Stimulated activated naive CD4-positive, alpha-beta T cell (primary cell): ENCODE results near the gene SNX8.
"Not testable (repeated sequence)": the region's sequence is repeated elsewhere in the genome, so short reads cannot be mapped to it uniquely, and the experiment has no call there.

Experiments used
- DNase-seq, 6 experiments: peaks; one replicate each; lab custom pipeline; 2025; lab: John Stamatoyannopoulos, UW

SNX8 gene, protein sequence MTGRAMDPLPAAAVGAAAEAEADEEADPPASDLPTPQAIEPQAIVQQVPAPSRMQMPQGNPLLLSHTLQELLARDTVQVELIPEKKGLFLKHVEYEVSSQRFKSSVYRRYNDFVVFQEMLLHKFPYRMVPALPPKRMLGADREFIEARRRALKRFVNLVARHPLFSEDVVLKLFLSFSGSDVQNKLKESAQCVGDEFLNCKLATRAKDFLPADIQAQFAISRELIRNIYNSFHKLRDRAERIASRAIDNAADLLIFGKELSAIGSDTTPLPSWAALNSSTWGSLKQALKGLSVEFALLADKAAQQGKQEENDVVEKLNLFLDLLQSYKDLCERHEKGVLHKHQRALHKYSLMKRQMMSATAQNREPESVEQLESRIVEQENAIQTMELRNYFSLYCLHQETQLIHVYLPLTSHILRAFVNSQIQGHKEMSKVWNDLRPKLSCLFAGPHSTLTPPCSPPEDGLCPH

DNA sequence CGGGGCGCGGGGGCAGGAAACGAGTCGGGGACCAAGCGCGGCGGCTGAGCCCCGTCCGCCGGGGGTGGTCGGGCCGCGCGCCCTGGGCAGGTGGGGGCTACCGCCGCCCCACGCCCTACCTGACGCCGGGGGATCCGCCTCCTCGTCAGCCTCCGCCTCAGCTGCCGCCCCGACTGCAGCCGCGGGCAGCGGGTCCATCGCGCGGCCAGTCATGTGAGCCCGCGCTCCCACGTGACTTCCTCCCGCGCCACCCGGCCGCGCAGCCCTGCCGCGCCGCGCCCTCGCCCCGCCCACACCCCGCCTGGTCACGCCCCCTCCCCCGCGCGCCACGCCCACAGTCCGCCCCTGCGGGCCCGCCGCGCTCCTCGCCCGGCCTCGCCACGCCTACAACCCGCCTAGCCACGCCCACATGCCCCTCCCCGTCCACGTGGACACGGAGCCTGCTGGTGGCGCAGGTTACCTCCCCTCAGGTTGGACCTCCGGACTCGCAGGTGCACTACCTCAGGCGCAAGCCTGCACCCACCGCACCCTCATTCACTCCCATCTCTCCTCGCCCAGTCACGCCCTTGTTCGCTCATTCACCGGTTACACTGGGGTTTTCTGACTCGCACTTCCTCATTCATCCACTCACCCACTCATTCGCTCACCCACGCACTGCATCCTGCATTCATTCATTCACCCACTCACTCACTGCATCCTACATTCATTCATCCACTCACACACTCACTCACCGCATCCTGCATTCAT, at the start of gene SNX8:
Gene SNX8 (minus strand): TSS at position 233 of the 747 bp plus-strand sequence. CDS start 20 bp downstream, at position 213.
- peak; percentile 93 to 99 (median 96) for DNase-seq

DNA sequence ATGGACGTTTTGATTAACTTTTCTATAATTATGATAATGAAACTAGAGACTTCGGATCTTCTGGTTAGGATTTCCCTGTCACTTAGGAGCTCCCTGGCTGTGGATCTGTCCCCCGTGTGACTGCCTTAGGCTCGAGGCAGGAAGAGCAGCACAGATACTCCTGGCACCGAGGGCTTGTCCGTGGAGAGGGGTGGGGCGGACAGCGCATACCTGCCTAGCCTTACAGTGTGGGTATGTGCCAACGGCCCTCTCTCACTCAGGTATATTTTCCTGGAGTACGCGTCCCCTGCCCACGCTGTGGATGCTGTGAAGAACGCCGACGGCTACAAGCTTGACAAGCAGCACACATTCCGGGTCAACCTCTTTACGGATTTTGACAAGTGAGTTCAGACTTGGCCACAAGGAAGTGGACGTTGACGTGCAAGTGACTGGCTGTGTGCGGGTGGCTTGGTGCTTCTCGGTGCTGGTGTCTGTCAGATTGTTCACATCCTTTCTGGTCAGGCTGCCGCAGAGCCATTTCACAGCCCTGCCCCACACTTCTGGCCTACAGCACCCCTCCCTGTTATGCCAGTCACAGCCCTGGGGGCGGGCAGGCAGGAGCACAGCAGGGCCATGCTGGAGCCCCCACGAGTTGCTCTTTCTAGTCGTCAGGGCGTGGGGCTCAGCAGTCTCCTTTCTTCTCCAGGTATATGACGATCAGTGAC, 48.3 kb upstream of the SNX8 start:
- no peak for DNase-seq

DNA sequence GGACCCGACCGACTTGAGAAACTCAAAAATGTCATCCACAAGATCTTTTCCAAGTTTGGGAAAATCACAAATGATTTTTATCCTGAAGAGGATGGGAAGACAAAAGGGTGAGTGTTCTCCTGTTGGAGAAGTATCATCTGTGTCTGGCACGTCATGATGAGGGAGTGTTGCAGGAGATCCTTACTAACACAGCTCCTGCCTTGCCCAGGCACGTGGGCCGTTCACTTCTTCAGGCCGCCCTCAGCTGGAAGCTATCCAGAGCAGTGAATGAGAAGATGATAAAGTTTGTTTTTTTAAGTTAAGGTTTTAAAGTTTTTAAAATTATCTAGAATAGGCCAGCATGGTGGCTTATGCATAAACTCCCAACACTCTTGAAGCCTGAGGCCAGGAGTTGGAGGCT, 46.6 kb upstream of the SNX8 start:
- no peak for DNase-seq

DNA sequence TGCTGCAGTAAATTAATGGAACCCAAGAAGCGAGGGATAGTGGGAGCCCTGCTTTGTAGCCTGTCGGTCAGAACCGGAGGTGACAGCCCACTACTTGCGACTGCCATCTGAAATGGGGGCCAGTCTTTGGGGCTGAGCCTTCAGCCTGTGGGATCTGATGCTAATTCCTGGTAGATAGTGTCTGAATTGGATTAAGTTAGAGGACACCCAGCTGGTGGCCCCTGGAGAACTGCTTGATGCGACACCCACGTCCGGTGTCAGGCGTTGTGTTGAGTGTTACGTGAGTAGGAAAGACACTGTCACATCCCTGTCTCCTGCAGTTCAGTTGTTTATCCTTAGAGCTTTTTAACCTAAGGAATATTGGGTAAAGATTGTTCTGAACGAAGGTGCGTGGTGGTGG, 45.4 kb upstream of the SNX8 start:
- DNase-seq: no peak

DNA sequence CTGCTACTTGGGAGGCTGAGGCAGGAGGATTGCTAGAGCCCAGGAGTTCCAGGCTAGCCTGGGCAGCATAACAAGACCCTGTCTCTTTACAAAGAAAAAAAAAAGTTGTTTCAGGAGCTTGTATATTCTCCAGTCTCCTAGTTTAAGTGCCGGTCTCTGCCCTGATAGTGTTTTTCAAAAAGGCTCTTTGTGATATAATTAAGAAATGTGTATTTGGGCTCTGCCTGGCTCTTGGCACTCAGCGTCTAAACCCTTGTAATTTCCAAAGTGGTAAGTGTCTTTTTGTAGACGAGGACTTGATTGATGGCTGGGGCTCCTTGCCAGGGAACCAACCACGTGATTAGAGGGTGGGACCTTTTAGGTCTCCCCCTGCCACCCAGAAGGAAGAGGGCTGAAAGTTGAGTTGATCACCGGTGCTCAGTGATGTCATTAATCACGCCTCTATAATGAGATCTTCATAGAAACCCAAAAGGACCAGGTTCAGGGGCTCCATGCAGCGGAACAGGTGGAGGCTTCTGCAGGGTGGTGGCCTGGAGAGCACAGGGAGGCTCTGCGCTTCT, 44.8 kb upstream of the SNX8 start:
- DNase-seq: no peak

DNA sequence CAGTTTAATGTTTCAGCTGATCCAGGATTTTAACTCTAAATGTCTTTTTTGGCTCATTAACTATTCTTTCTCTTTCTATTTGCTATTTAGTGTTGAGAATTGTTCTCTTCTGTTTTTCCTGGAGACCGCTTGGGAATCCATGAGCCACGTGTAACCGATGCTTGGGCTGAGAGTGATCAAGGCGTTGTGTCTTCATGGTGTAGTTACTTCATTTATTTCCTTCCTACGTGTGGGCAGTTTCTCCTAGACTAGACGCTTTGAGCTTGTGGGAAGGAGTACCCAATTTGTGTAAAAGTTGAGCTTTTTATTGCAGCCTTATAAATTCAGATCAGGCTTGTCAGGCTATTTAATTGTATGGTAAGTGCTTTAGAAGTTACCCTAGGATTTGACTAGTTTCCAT, 43.3 kb upstream of the SNX8 start:
- DNase-seq: no peak

DNA sequence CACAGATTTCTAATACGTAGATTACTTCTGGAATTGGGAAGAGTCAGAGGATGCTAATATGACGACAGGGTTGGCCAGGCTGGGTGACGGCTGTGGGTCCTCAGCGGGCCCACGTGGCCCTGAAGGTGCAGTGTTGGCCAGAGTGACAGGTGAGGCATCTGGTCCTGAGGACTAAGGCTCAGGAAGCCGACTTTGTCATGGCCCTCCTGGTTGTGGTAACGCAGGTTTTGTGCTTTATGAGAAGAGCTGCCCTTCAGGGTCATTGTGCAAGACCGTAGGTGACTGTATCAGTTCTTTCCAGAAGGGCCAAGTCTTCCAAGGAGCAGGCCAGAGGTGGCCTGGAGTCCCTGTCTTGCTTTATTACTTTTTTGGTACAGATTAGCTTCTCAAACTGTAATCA, 42.9 kb upstream of the SNX8 start:
- DNase-seq: no peak

DNA sequence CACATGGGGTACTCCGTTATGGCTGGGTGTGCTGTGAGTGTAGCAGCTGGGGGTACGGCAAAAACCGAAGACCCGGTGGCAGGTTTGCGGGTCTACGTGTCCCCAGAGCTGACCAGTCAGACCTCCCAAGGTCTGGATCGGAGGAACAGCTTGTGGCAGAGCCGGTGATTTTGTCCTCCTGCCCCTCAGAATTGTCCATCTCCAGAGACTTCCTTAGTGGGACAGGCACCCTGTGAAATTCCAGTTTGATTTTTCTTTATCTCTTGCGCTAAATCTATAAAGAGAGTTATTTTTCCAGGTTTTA, 41.4 kb upstream of the SNX8 start:
- no peak for DNase-seq

DNA sequence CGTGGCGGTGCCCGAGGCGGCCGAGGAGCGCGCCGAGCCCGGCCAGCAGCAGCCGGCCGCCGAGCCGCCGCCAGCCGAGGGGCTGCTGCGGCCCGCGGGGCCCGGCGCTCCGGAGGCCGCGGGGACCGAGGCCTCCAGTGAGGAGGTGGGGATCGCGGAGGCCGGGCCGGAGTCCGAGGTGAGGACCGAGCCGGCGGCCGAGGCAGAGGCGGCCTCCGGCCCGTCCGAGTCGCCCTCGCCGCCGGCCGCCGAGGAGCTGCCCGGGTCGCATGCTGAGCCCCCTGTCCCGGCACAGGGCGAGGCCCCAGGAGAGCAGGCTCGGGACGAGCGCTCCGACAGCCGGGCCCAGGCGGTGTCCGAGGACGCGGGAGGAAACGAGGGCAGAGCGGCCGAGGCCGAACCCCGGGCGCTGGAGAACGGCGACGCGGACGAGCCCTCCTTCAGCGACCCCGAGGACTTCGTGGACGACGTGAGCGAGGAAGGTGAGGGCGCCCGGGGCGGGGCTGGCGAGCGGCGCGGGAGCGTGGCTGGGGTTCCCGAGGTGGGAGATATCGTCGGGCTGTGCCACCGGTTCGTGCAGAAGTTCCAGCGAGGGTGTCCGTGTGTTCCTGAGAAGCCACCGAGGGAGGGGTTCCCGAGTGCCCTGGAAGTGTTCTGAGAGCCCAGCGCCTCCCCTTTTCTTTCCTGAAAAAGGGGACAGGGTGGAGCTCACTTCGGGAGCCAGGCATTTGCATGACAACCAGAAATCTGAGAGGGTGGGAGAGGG, 40.9 kb upstream of the SNX8 start:
- DNase-seq: peak in 2 of 6 experiments; percentile 29 to 31

DNA sequence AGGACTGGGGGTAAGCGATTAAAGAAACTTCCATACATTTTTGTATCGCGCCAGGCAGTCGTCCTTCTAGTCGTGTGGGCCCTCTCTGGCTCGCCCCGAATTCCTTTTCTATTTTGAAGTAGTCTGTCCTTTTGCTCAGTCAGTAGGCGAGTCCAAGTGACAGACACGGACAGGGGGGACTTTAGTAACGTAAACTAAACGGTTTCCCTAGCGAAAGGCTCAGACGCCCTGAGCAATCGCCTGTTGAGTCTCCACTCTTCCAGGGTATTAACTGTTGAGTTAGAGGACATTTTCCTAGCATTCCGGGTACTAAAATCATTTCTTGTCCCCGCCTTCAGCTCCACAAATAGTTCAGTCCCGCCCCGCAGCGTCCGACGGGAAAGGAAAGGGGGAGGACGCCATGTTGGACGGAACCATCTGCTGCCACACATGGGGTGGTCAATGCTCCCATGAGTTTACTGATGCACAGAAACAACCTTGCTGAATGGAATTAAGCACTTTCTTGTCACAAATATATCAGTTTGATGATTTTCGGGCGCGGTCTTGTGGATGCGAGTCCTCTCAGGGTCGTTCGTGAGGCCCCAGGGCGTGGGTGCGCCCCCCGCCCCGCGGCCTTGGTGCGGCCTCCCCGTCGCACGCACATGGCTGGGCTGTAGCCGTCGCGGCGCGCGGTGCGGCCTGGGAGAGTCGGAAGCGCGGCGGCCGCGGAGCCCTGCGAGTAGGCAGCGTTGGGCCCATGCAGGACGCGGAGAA, 40.1 kb upstream of the SNX8 start, which contains the start of gene EIF3B:
Gene EIF3B (plus strand): TSS at position 642 of the 753 bp plus-strand sequence. CDS start 95 bp downstream, at position 737.
- DNase-seq: peak; percentile 85 to 100 (median 94)

DNA sequence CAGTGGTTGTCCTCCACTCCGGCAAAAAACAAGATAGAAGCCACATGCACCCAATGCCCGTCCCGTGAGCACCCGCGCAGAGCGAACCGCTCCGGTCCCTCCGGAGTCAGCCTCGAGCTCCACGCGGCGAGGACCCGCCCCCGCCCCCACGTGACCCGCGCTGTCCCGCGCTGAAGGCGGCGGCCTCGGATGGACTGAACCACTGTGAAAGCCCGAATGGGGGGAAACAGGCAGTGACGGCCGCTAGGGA, 39.6 kb upstream of the SNX8 start:
- DNase-seq: peak in 4 of 6 experiments; percentile 78 to 98 (median 91)

DNA sequence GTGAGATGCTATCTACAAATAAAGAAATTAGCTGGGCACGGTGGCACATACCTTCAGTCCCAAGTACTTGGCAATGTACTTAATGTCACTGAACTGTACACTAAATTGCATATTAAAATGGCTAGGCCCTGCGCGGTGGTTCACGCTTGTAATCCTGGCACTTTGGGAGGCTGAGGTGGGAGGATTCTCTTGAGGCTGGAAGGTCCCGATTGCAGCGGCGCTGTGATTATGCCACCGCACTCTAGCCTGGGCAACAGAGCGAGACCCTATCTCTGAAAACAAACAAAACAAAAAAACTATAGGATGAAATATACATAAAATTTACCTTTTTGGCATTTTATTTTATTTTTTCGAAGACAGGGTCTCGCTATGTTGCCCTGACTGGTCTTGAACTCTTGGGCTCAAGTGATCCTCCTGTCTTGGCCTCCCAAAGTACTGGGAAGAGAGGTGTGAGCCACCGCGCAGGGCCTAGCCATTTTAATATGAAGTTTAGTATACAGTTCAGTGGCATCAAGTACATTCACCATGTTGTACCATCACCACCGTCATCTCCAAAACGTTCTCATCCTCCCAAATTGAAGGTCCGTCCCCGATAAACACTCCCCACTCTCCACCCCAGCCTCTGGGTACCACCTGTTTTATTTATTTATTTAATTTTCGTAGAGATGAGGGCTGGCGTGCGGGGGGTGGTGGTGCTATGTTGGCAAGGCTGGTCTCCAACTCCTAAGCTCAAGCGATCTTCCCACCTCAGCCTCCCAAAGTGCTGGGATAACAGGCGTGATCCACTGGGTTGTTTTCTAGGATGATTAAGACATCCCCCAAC, 39.1 kb upstream of the SNX8 start:
- DNase-seq: no peak

DNA sequence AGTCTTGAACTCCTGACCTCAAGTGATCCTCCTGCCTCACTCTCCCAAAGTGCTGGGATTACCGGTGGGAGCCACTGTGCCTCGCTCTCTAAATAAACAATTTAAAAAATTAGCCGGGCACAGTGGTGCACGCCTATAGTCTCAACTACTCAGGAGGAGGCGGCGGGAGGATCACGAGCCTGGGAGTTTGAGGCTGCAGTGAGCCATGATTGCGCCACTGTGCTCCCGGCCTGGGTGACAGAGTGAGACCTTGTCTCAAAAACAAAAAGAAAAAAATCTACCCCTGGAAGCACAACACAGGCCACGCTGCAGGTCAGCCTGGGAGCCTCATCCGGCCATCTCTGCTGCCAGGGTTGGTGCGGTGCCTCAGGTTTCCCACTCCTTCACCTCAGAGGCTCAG, 36.6 kb upstream of the SNX8 start:
- DNase-seq: no peak

DNA sequence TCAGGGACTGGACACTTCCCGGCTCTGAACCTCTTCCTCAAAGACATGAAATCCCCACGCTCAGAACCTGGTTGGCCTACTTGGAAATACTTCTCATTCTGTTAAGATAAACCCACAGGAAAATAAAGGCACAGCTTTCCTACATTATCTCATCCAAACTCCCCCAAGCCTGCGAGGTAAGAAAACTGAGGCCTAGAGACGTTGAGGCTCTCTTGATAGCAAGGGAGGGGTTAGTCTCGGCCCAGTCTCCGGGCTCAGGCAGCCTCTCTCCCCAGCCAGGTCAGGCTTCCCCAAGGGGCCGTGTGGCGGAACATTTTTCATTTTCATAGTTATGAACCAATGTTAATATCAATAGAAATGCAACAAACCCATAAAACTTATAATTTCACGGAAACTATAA, 35.8 kb upstream of the SNX8 start:
- DNase-seq: no peak

DNA sequence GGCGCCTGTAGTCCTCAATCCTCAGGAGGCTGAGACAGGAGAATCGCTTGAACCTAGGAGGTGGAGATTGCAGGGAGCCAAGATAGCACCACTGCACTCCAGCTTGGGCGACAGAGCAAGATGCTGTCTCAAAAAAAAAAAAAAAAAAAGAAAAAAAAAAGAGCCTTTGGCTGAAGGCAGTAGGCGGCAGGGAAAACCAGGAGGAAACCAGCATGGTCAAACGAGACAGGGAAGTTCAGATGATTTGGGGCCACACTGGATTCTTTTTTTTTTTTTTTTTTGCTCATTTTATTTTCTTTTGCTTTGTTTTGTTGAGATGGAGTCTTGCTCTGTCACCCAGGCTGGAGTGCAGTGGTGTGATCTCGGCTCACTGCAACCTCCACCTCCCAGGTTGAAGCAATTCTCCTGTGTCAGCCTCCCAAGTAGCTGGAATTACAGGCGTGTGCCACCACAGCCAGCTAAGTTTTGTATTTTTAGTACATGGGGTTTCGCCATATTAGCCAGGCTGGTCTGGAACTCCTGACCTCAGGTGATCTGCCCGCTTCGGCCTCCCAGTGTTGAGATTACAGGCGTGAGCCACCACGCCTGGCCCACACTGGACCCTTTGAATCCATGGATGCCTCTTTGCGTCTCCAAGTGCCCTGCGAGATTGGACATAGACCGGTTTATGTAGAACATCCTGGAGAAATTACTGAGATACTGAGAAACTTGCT, 33.3 kb upstream of the SNX8 start:
- not testable (repeated sequence) for DNase-seq

DNA sequence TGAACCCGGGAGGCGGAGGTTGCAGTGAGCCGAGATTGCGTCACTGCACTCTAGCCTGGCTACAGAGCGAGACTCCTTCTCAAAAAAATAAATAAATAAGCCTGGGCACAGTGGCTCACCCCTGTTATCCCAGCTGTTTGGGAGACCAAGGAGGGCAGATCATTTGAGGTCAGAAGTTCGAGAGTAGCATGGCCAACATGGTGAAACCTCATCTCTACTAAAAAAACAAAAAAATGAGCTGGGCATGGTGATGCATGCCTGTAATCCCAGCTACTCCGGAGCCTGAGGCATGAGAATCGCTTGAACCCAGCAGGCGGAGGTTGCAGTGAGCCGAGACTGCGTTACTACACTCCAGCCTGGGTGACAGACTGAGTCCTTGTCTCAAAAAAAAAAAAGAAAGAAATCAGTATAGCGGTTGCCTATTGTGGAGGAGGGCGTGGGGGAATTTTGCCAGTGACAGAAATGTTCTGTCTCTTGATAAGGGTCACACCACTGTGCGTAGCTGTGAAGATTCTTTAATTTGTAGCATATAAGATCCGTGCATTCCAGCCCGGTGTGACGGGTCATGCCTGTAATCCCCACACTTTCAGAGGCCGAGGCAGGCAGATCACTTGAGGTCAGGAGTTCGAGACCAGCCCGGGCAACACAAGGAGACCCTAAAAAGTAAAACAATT, 22.5 kb upstream of the SNX8 start:
- no peak for DNase-seq

DNA sequence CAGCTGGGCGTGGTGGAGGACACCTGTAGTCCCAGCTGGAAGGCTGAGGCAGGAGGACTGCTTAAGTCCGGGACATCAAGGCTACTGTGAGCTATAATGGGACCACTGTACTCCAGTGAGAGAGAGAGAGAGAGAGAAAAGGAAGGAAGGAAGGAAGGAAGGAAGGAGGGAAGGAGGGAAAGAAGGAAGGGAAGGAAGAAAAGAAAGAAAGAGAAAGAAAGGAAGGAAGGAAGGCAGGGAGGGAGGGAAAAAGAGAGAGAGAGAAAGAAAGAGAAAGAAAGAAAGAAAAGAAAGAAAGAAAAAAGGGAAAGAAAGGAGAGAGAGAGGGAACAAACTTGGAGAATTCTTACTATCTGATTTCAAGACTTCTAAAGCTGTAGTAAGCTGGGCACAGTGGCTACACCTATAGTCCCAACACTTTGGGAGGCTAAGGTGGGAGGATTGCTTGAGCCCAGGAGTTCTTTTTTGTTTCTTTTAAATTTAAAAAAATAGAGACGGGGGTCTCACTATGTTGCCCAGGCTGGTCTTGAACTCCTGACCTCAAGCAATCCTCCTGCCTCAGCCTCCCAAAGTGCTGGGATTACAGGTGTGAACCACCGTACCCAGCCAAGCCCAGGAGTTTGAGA, 18.5 kb upstream of the SNX8 start:
- DNase-seq: not testable (repeated sequence)

DNA sequence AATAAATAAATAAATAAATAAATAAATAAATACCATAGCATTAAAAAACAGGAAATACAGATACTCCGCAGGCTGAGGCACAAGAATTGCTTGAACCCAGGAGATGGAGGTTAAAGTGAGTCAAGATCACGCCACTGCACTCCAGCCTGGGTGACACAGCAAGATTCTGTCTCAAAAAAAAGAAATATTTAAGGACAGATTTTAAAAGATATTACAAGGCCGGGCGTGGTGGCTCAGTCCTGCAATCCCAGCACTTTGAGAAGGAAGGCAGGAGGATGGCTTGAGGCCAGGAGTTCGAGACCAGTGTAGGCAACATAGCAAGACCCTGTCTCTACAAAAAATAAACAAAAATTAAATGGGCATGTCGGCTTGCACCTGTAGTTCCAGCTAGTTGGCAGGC, 17.5 kb upstream of the SNX8 start:
- no peak for DNase-seq

DNA sequence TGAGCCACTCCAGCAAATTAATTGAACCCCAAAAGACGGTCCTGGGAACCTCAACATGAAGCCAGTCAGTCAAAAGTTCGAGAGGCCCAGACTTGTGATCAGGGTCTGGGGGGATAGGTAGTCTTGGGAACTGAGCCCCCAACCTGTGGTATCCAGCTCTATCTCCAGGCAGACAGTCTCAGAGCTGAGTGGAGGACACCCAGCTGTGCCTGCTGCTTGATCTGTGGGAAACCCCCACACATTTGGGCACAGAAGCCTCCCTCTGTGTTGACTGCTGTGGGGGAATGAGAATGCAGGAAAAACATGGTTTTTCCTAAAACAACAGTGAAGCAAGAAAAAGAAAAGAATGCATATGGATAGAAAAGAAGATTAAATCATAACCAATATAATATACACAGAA, 16.3 kb upstream of the SNX8 start:
- no peak for DNase-seq
